ENCODE results near the gene SECISBP2.

SECISBP2 gene

GRCh38 chr9:89350988-89351557 lies 32.8 kb downstream of the SECISBP2 start:
- DNase-seq (ENCODE audit: low read depth): no peak

- no peak for DNase-seq (ENCODE audit: low read depth)
Observed at GRCh38 chr9:89351584-89352300, 33.4 kb downstream of the SECISBP2 start.

GRCh38 chr9:89352451-89352850 lies 34.2 kb downstream of the SECISBP2 start:
- no peak for DNase-seq (ENCODE audit: low read depth)

- DNase-seq (ENCODE audit: low read depth): no peak
Observed at GRCh38 chr9:89352874-89353649, 34.8 kb downstream of the SECISBP2 start.

- no peak for DNase-seq (ENCODE audit: low read depth)
Observed at GRCh38 chr9:89353989-89354388, 35.7 kb downstream of the SECISBP2 start.

GRCh38 chr9:89354471-89354870 lies 36.2 kb downstream of the SECISBP2 start:
- DNase-seq (ENCODE audit: low read depth): no peak

GRCh38 chr9:89356782-89357181 lies 38.5 kb downstream of the SECISBP2 start:
- no peak for DNase-seq (ENCODE audit: low read depth)

- DNase-seq (ENCODE audit: low read depth): no peak
Observed at GRCh38 chr9:89357331-89358197, 39.3 kb downstream of the SECISBP2 start.

GRCh38 chr9:89358376-89358916 lies 40.1 kb downstream of the SECISBP2 start:
- DNase-seq (ENCODE audit: low read depth): no peak

- DNase-seq (ENCODE audit: low read depth): no peak
Observed at GRCh38 chr9:89358985-89359384, 40.7 kb downstream of the SECISBP2 start.

- DNase-seq (ENCODE audit: low read depth): peak; percentile 11
Observed at GRCh38 chr9:89359751-89360261, 41.5 kb downstream of the SECISBP2 start.

- no peak for DNase-seq (ENCODE audit: low read depth)
Observed at GRCh38 chr9:89360465-89360864, 42.2 kb downstream of the SECISBP2 start.

- DNase-seq (ENCODE audit: low read depth): no peak
Observed at GRCh38 chr9:89361031-89361430, 42.7 kb downstream of the SECISBP2 start.

- DNase-seq (ENCODE audit: low read depth): no peak
Observed at GRCh38 chr9:89361816-89362646, 43.7 kb downstream of the SECISBP2 start.

GRCh38 chr9:89362647-89363310 lies 44.5 kb downstream of the SECISBP2 start:
- DNase-seq (ENCODE audit: low read depth): no peak

GRCh38 chr9:89363311-89363670 lies 45.0 kb downstream of the SECISBP2 start:
- no peak for DNase-seq (ENCODE audit: low read depth)

- no peak for DNase-seq (ENCODE audit: low read depth)
Observed at GRCh38 chr9:89363921-89364665, 45.8 kb downstream of the SECISBP2 start.

GRCh38 chr9:89364666-89365531 lies 46.6 kb downstream of the SECISBP2 start:
- no peak for DNase-seq (ENCODE audit: low read depth)

GRCh38 chr9:89365532-89365912 lies 47.2 kb downstream of the SECISBP2 start:
- DNase-seq (ENCODE audit: low read depth): no peak

Data from ELR (cell line).